Fibroblast of mammary gland (primary cell): Measurements from ENCODE around the gene RGS6.

Experiments used
- DNase-seq: peaks from one replicate; pipeline ENCODE4 v3.0.0-alpha.2; 2010; ENCODE audit warnings: low read depth
- H3K4me3 ChIP-seq: 2 replicates; pipeline ENCODE4 v1.5.1; 2011; ENCODE audit warnings: low read depth, mild to moderate bottlenecking, low read length, moderate library complexity; ENCODE audit not compliant: control insufficient read depth
- TF ChIP-seq, protein P1 (sequence below): conservative IDR thresholded peaks from 2 replicates; pipeline ENCODE4 v1.5.1; 2011; ENCODE audit warnings: low read depth, low read length, inconsistent platforms; ENCODE audit not compliant: control insufficient read depth, insufficient read depth

The RGS6 gene

DNA sequence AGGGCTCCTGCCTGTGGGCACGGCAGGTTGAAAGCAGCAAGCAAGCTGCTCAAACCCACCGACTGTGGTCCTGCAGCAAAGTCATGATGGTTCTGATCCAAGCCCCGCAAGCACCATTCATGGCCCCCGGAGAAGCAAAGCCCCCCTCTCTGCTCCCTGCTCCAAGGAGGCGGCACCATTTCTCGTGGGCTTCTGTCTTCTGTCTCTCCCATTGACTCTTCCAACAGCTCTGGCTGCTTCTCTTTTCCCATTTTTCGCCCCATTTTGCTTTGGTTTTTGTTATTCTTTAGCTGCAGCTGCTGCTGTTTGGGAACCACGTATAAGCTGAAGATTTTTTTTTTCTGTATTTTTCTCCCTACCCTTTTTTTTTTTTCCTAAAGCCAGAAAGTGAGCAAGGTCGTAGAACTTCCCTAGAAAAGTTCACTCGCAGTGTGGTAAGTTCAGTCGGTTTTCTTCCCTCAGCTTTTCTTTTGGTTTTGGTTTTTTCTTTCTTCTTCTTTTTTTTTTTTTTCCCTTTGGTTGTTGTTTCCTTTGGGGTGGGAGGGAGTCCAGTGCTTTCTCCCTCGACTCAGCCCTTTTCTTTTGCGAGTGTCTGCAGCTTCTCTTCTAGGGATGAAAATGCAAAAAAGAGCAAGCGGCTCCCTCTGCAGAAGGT, 607.6 kb downstream of the RGS6 start:
- no peak overlapping the region for H3K4me3 ChIP-seq
- TF ChIP-seq, protein P1, sequence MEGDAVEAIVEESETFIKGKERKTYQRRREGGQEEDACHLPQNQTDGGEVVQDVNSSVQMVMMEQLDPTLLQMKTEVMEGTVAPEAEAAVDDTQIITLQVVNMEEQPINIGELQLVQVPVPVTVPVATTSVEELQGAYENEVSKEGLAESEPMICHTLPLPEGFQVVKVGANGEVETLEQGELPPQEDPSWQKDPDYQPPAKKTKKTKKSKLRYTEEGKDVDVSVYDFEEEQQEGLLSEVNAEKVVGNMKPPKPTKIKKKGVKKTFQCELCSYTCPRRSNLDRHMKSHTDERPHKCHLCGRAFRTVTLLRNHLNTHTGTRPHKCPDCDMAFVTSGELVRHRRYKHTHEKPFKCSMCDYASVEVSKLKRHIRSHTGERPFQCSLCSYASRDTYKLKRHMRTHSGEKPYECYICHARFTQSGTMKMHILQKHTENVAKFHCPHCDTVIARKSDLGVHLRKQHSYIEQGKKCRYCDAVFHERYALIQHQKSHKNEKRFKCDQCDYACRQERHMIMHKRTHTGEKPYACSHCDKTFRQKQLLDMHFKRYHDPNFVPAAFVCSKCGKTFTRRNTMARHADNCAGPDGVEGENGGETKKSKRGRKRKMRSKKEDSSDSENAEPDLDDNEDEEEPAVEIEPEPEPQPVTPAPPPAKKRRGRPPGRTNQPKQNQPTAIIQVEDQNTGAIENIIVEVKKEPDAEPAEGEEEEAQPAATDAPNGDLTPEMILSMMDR, result no peak
- no peak for DNase-seq

DNA sequence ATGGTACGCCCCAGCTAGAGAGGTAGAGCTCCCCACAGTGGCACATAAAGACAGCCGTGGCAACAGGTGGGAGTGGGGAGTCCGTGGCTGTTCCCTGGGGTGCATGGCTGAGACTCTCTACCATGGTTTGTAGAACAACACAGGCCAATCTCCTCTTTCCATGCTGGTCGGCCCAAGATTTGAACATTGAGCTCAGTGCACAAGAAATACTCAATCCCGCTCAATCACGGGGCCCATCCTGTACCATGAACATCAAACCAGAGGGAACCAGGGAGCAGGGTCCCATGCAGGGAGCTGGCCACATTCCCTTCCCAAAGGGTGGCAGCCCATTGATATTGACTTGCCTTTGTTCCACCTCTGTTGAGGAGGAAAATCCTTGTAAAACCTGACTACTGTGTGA, 608.6 kb downstream of the RGS6 start:
- DNase-seq, result no peak
- TF ChIP-seq, protein P1, result no peak
- H3K4me3 ChIP-seq, result no peak overlapping the region

DNA sequence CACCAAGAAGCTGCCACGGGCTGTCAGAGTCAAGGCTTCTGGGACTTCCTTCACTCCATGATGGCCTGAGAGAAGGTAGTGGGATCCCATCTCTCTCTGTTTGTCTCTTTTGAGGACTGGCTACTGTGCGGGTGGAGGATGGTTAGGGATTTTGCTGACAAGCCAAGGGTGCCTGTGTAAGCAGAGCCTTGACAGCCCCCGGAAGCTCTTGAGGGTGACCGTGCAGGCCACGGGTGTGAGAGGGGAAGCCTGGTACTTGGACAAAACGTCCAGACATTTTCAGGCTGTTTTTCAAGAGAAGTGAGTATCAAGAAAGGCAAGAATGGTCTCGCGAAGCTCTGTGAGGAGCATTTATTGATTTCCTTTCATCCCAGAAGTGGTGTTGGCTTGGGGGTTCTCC, 609.3 kb downstream of the RGS6 start:
- TF ChIP-seq, protein P1, result no peak
- DNase-seq, result no peak
- H3K4me3 ChIP-seq, result no peak overlapping the region

DNA sequence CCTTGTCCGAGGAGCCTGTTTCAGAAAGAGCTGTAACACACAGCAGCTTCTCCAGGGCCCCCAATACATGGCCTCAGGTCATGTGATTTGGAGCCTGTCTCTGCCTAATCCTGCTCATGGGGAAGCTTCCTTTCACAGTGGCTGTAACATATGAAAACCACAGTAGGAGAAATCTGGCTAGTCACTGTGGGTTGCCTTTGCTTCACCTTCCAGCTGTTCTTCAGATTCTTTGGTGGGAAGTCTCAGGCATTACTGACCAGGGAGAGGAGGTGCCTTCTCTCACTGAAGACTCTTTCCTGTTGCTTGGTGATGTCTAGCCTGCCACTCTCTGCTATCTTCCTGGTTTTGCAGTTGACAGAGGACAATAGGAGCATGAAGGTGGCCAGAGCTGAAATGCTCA, 611.1 kb downstream of the RGS6 start:
- TF ChIP-seq, protein P1, result no peak
- DNase-seq, result no peak
- no peak overlapping the region for H3K4me3 ChIP-seq

DNA sequence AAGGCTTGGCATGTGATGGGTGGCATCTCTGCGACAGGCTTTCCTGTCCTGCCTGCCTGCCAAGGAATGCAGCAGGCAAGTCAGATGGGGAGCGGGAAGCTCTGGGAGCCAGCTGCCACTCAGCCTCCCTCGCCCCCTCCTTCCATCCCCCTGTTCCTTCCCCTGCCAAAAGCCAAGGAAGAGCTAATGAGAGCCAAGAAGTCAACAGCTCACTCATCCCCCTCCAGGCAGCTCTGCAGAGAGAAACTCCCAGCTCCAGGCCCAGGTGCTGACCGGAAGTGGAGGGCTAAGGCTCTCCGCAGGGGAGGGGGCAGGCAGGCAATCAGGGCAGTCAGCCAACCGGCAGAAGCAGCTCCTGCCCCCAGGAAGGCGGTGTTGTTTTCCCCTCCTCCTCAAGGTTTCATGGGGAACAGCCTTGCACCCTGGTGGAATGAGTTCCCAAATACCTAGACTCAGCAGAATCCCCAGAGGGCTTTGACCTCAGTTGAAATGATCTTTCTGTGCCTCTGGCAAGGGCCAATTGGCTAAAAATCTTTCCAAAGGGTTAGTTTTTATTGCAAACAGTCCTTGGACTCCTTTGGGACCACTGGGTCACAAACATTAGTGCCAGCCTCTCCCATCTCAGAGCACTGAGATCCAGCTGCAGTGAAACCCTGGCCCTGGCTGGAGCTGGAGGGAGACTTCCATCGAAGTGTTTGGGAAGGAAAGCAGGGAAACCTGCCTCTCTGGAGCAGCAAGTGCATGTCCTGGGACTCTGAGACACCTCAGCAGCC, 612.6 kb downstream of the RGS6 start:
- DNase-seq, result no peak
- TF ChIP-seq, protein P1, result no peak
- no peak overlapping the region for H3K4me3 ChIP-seq

DNA sequence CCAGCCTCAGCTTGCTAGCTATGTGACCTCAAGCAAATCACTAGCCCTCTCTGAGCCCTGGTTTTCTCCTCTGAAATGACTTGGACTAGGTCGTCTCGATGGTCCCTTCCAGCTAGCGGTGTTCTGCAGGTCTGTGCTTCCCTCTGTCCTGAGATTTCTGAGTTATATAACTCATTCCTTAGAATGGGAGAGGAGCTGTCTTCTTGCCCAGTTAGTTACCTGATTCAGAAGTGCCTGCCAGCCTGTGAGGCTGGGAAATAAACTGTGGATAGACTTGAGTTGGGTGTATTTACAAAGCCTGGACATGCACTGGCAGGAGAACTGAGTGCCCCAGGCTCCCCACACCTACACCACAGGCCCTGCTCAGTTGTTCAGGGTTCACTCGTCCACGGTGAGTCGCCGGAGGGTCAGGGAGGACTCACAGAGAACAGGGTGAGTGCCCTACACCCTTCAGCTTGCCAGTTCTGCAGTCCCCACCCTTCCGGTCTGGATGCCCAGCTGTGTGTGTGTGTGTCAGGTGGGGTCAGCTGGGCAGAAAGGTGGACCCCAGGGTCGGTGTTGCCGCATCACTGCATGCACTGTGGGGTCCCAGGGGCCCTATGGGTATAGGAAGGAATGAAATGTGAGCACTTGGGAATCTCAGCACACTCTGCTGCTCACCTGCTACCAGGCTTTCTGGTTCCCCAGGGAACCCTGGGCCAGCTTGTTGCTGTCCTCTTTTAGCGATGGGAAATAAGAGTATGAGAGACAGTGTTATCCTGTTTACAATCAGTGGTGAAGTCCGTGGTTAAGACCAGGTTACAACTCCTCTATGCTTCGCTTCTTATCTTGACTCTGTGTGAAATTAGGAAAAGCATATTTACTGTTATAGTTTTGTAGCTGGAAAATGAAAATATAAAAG, 613.4 kb downstream of the RGS6 start:
- TF ChIP-seq, protein P1, result no peak
- H3K4me3 ChIP-seq, result no peak overlapping the region
- DNase-seq, result no peak
